Ascending aorta (tissue), 2 donors: ENCODE results near the gene VWDE. TPM values are rescaled to one million over a fixed set of nuclear protein-coding genes. Genes with fewer than 3 reads are reported as not detected.

Experiments used
- DNase-seq, 2 donors: peaks; one replicate each; pipeline ENCODE4 v3.0.0-alpha.2; 2019; ENCODE audit warnings: low spot score in 2 of 2
- H3K27ac ChIP-seq, 2 donors: fragments of 200-600 bp; sonication (generic); one replicate each; pipeline ENCODE4 v1.5.1; 2016 to 2017; ENCODE audit warnings: mild to moderate bottlenecking in 1 of 2
- H3K27me3 ChIP-seq: fragments of 200-600 bp; sonication (generic); one replicate; pipeline ENCODE4 v1.5.1; 2017
- H3K36me3 ChIP-seq, 2 donors: fragments of 200-600 bp; sonication (generic); one replicate each; pipeline ENCODE4 v1.5.1; 2016
- H3K4me1 ChIP-seq, 2 donors: fragments of 200-600 bp; sonication (generic); one replicate each; pipeline ENCODE4 v1.5.1; 2016 to 2017; ENCODE audit warnings: mild to moderate bottlenecking in 1 of 2
- H3K4me3 ChIP-seq, 2 donors: fragments of 200-600 bp; sonication (generic); one replicate each; pipeline ENCODE4 v1.5.1; 2016 to 2017; ENCODE audit warnings: mild to moderate bottlenecking in 1 of 2
- H3K9me3 ChIP-seq, 2 donors: fragments of 200-600 bp; sonication (generic); one replicate each; pipeline ENCODE4 v1.5.1; 2016
- CTCF ChIP-seq, 3 experiments: fragments of 200-600 bp in 2 of 3; fragments of 450-650 bp in 1 of 3; sonication (generic) in 2 of 3; IDR thresholded peaks; one replicate each; pipeline ENCODE4 v1.5.1; 2016 to 2019; ENCODE audit warnings: antibody characterized with exemption in 3 of 3, mild to moderate bottlenecking in 1 of 3, moderate library complexity in 1 of 3
- intact Hi-C: fragments of 100-400 bp; cut with DNase I; formaldehyde crosslinking; loops from one replicate; pipeline ENCODE4 v1.15.1; 2023
- total RNA-seq: library from RNA; depleted of rRNA; stranded (reverse); fragments of >200 nt; gene quantifications from one replicate; pipeline ENCODE4 v1.1.0, GENCODE V29; 2016

VWDE gene
- total RNA-seq, 1 donor from 2014 or later: not detected

DNA sequence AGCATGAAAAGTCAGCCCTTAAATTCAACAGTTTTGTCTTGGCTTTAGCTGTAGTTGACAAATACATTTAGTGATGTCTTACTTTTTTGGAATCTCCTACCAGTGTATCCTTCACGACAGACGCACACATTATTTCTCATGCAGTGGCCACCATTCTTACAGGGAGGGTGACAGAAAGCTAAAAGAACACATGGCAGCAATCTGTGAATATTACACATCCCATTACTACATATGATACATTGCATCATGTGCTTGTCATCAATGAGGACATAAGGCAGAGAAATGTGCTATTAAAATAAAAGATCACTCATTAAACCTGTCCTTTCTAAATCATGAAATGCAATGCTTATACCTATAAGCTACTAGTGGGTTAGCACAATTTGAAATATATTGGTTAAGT lies 66.6 kb downstream of the VWDE start:
- H3K9me3 ChIP-seq: no peaks in the 10 kb centered on the region
- DNase-seq: no peak
- H3K4me1 ChIP-seq: no peaks in the 10 kb centered on the region
- intact Hi-C loops: no loop called here
- TF ChIP-seq CTCF (IDR thresholded peaks at IDR 0.05): no peak
- H3K27me3 ChIP-seq: no peaks in the 10 kb centered on the region
- no peak overlapping the region for H3K4me3 ChIP-seq
- H3K36me3 ChIP-seq: no peaks in the 10 kb centered on the region
- H3K27ac ChIP-seq: no peak overlapping the region

DNA sequence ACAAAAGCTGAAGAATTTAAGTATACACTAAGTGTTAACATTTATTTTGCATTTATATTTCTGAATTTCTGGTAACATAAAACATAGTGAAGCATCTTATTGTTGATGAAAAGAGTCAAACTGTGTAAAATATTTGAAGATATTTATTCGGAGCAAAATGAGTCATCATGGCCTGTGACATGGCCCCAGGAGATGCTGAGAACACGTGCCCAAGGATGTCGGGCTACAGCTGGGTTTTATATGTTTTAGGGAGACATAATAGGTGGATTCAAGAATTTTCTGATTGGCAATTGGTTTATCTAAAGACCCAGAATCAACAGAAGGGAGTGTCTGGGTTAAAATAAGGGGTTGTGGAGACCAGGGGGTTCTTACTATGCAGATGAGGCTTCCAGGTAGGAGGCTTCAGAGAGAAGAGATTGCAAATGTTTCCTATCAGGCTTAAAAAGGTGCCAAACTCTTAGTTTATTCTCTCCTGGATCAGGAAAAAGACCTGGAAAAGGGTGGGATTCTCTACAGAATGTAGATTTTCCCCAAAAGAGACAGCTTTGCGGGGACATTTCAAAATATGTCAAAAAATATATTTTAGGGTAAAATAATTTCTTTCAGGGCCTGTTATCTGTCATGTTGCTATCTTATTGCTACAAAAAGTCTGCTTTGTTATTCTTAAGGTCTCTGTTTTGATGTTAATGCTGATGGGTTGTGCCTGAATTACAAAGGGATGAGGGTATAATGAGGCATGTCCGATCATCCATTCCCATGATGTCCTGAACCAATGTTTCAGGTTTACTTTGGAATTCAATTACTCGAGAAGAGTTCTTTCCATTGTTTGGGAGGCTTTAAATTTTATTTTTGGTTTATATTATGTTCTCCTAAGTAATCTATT lies 74.5 kb downstream of the VWDE start:
- Histone ChIP-seq H3K27me3 (no peaks in the 10 kb centered on the region), H3K4me1 (no peaks in the 10 kb centered on the region), H3K36me3 (no peaks in the 10 kb centered on the region), H3K4me3 (no peak overlapping the region), H3K9me3 (no peaks in the 10 kb centered on the region), H3K27ac (no peak overlapping the region)
- no peak for TF ChIP-seq CTCF (IDR thresholded peaks at IDR 0.05)
- intact Hi-C loops: no loop called here
- no peak for DNase-seq

DNA sequence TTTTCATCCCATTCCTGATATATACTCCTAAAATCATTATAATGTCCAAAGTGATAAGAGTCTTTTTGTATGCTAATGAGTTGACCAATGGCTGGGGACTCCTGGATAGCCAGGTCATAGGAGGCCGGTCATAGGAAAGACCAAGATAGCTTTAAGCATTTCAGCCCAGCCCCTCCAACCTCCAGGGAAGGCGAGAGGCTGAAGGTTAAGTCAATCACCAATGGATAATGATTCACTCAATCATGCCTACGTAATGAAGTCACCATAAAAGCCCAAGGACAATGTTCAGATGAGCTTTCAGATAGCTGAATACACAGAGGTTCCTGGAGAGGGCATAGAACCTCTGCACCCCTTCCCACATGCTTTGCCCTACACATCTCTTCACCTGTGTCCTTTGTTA lies 75.7 kb downstream of the VWDE start:
- Histone ChIP-seq H3K4me3 (no peak overlapping the region), H3K4me1 (no peaks in the 10 kb centered on the region), H3K36me3 (no peaks in the 10 kb centered on the region), H3K27ac (no peak overlapping the region), H3K9me3 (no peaks in the 10 kb centered on the region), H3K27me3 (no peaks in the 10 kb centered on the region)
- intact Hi-C loops: no loop called here
- DNase-seq: no peak
- TF ChIP-seq CTCF (IDR thresholded peaks at IDR 0.05): no peak

DNA sequence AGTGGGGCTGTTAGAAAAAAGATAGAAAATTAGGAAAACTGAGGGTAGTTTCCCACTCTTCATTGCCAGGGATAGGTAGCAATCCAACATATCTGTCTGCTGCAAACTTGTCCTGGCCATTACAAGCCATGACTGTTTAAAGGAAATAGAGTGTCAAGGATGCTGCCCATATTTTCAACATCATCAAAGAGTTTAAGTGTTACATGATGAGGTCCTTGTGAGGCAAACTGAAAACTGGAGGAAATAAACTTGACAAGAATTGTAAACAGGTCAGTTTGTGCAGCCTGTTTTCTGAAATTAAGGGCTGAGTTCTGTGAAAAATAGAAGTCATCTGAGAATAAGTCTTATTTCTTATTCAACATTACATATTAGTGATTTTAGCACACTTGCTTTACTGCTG lies 78.0 kb downstream of the VWDE start:
- intact Hi-C loops: no loop called here
- Histone ChIP-seq H3K4me3 (no peak overlapping the region), H3K27ac (no peak overlapping the region), H3K27me3 (no peaks in the 10 kb centered on the region), H3K9me3 (no peaks in the 10 kb centered on the region), H3K36me3 (no peaks in the 10 kb centered on the region), H3K4me1 (no peaks in the 10 kb centered on the region)
- TF ChIP-seq CTCF (IDR thresholded peaks at IDR 0.05): no peak
- DNase-seq: no peak

DNA sequence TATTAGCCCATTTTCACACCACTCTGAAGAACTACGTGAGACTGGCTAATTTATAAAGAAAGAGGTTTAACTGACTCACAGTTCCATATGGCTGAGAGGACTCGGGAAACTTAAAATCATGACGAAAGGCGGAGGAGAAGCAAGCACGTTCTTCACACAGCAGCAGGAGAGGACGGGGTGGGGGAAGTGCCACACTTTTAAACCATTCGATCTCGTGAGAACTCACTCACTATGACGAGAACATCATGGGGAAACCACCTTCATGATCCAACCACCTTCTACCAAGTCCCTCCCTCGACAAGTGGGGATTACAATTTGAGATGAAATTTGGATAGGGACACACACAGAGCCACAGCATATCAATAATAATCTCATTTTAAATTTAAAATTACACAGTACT lies 80.2 kb downstream of the VWDE start:
- DNase-seq: no peak
- no peaks in the 10 kb centered on the region for H3K27me3 ChIP-seq
- no peak for TF ChIP-seq CTCF (IDR thresholded peaks at IDR 0.05)
- no peaks in the 10 kb centered on the region for H3K9me3 ChIP-seq
- intact Hi-C loops: loop anchor here (5.0 kb wide), 1 partner anchor 896 kb away; no protein-coding TSS in a partner anchor
- H3K4me3 ChIP-seq: no peak overlapping the region
- no peak overlapping the region for H3K27ac ChIP-seq
- no peaks in the 10 kb centered on the region for H3K36me3 ChIP-seq
- H3K4me1 ChIP-seq: no peaks in the 10 kb centered on the region
